GM12878 (cell line): ENCODE results near the gene SLC26A11. TPM values are rescaled to one million over a fixed set of nuclear protein-coding genes. Genes with fewer than 3 reads are reported as not detected.

Experiments used
- ATAC-seq: fragments of 200-7000 bp; cut with Tn5 transposase; 3 replicates; pipeline ENCODE4 v1.9.1; 2020; ENCODE audit warnings: mild to moderate bottlenecking, moderate library complexity
- BruUV-seq: library from RNA; stranded (reverse); fragments of 400-500 nt; replicated peaks from 2 replicates; lab custom pipeline; 2021; lab: Mats Ljungman, UMichigan
- CTCF ChIA-PET: fragments of 300-600 bp; sonication (Branson Sonifier 250); formaldehyde crosslinking; extraction: SDS; loops from one replicate; lab custom pipeline; 2021; ENCODE audit warnings: inconsistent platforms; lab: Yijun Ruan, JAX
- POLR2A ChIA-PET: fragments of 350-600 bp; formaldehyde crosslinking; extraction: SDS; loops from one replicate; lab custom pipeline; 2021; ENCODE audit warnings: inconsistent platforms; lab: Charles Lee
- RAD21 ChIA-PET: fragments of 300-600 bp; sonication (Branson Sonifier 250); formaldehyde crosslinking; loops from one replicate; lab custom pipeline; 2023; ENCODE audit warnings: antibody characterized with exemption; ENCODE audit not compliant: unreplicated experiment; lab: Charles Lee
- SMC1A ChIA-PET: fragments of 300-600 bp; sonication (Branson Sonifier 250); formaldehyde crosslinking; loops from one replicate; lab custom pipeline; 2023; ENCODE audit not compliant: unreplicated experiment, uncharacterized antibody; lab: Charles Lee
- DNase-seq: peaks from one replicate; pipeline ENCODE4 v3.0.0-alpha.2; 2011; ENCODE audit warnings: low read depth, low spot score
- FAIRE-seq: peaks from 3 replicates; lab custom pipeline; 2011; peaks lifted over from hg19 to GRCh38; lab: Jason Lieb, UNC
- H2AFZ ChIP-seq: 2 replicates; pipeline ENCODE4 v1.6.0; 2011; ENCODE audit warnings: low read depth, low read length, control low read depth; ENCODE audit not compliant: control insufficient read depth
- H3K27ac ChIP-seq: 2 replicates; pipeline ENCODE4 v1.5.1; 2011; ENCODE audit warnings: control low read depth; ENCODE audit not compliant: control insufficient read depth, insufficient read depth
- H3K27me3 ChIP-seq, 2 experiments: replicated peaks in 1 of 2; 2 replicates each; pipeline versions ENCODE4 v1.6.0 to v1.6.1; 2011; ENCODE audit warnings: low read length in 1 of 2; ENCODE audit not compliant: control insufficient read depth in 2 of 2, insufficient read depth in 2 of 2
- H3K36me3 ChIP-seq, 2 experiments: 2 replicates each; pipeline ENCODE4 v1.5.1; 2011; ENCODE audit warnings: low read length in 1 of 2; ENCODE audit not compliant: control insufficient read depth in 2 of 2, insufficient read depth in 2 of 2
- H3K4me1 ChIP-seq: 2 replicates; pipeline ENCODE4 v1.6.1; 2011; ENCODE audit warnings: mild to moderate bottlenecking, low read length, moderate library complexity, mixed read lengths; ENCODE audit not compliant: control insufficient read depth, insufficient read depth
- H3K4me2 ChIP-seq: 2 replicates; pipeline ENCODE4 v1.6.0; 2011; ENCODE audit warnings: control low read depth; ENCODE audit not compliant: control insufficient read depth, insufficient read depth
- H3K4me3 ChIP-seq: fragments of 200-600 bp; sonication (generic); 2 replicates; pipeline ENCODE4 v1.5.1; 2016
- H3K79me2 ChIP-seq: 2 replicates; pipeline ENCODE4 v1.6.0; 2011; ENCODE audit warnings: low read length; ENCODE audit not compliant: control insufficient read depth, insufficient read depth
- H3K9ac ChIP-seq: 2 replicates; pipeline ENCODE4 v1.8.0; 2011; ENCODE audit warnings: low read length, control low read depth, mixed read lengths; ENCODE audit not compliant: control insufficient read depth, insufficient read depth
- H3K9me3 ChIP-seq: replicated peaks from 3 replicates; pipeline ENCODE4 v1.5.1; 2011; ENCODE audit warnings: mild to moderate bottlenecking, low read length; ENCODE audit not compliant: control insufficient read depth, insufficient read depth
- H4K20me1 ChIP-seq: 2 replicates; pipeline ENCODE4 v1.6.0; 2011; ENCODE audit not compliant: control insufficient read depth, insufficient read depth
- ATF3 ChIP-seq: IDR thresholded peaks from 2 replicates; pipeline ENCODE4 v1.6.1; 2011; ENCODE audit warnings: low read depth, mild to moderate bottlenecking, low read length, moderate library complexity, borderline replicate concordance; ENCODE audit errors: extremely low read depth
- BHLHE40 ChIP-seq, 2 experiments: fragments of 450-650 bp in 1 of 2; IDR thresholded peaks; 2 replicates each; pipeline ENCODE4 v1.6.1; 2011 to 2017; ENCODE audit warnings: low read depth in 2 of 2, borderline replicate concordance in 1 of 2, improper control_type of control experiment in 1 of 2, low read length in 1 of 2, mild to moderate bottlenecking in 1 of 2
- CREB1 ChIP-seq: IDR thresholded peaks from 2 replicates; pipeline ENCODE4 v1.6.1; 2012; ENCODE audit warnings: low read depth, mild to moderate bottlenecking, inconsistent platforms
- ETV6 ChIP-seq, 2 experiments: fragments of 450-650 bp in 1 of 2; IDR thresholded peaks in 1 of 2; conservative IDR thresholded peaks in 1 of 2; 2 replicates each; pipeline ENCODE4 v1.6.1; 2014; ENCODE audit warnings: antibody characterized with exemption in 1 of 2, borderline replicate concordance in 1 of 2, low read depth in 1 of 2, mild to moderate bottlenecking in 1 of 2, moderate library complexity in 1 of 2
- FOS ChIP-seq: IDR thresholded peaks from 3 replicates; pipeline ENCODE4 v1.6.1; 2011; ENCODE audit warnings: borderline replicate concordance; ENCODE audit not compliant: insufficient read length; ENCODE audit errors: extremely low read depth
- GATAD2B ChIP-seq: fragments of 450-650 bp; conservative IDR thresholded peaks from 2 replicates; pipeline ENCODE4 v1.6.1; 2017; ENCODE audit warnings: low read depth, mild to moderate bottlenecking, moderate library complexity
- IKZF2 ChIP-seq, 2 experiments: fragments of 450-650 bp; IDR thresholded peaks; 2 replicates each; pipeline ENCODE4 v1.6.1; 2017; ENCODE audit warnings: mild to moderate bottlenecking in 2 of 2, moderate library complexity in 2 of 2
- KLF5 ChIP-seq: fragments of 450-650 bp; IDR thresholded peaks from 2 replicates; pipeline ENCODE4 v1.6.1; 2014; ENCODE audit warnings: mild to moderate bottlenecking; ENCODE audit not compliant: partially characterized antibody
- MAX ChIP-seq: IDR thresholded peaks from 2 replicates; pipeline ENCODE4 v1.6.1; 2012; ENCODE audit warnings: low read depth, low read length, improper control_type of control experiment
- SPI1 ChIP-seq: IDR thresholded peaks from 2 replicates; pipeline ENCODE4 v1.6.1; 2011; ENCODE audit warnings: low read depth, mild to moderate bottlenecking, low read length, moderate library complexity, borderline replicate concordance; ENCODE audit not compliant: insufficient read depth
- TCF12 ChIP-seq: IDR thresholded peaks from 2 replicates; pipeline ENCODE4 v1.6.1; 2011; ENCODE audit warnings: low read depth, mild to moderate bottlenecking, low read length
- YBX1 ChIP-seq: fragments of 450-650 bp; IDR thresholded peaks from 2 replicates; pipeline ENCODE4 v1.6.1; 2016; ENCODE audit warnings: antibody characterized with exemption
- YY1 ChIP-seq: IDR thresholded peaks from 2 replicates; pipeline ENCODE4 v1.6.1; 2011; ENCODE audit warnings: low read depth, mild to moderate bottlenecking, low read length
- WGBS: methylation state at CpG from one replicate; pipeline ENCODE4 v1.1.6; 2016; ENCODE audit warnings: low lambda C conversion rate; ENCODE audit not compliant: insufficient replicate concordance, insufficient coverage; ENCODE audit errors: missing lambda C conversion rate; 5-methylcytosine and 5-hydroxymethylcytosine counted together
- in situ Hi-C: fragments of 300-500 bp; cut with MboI; formaldehyde crosslinking; loops from 9 replicates; pipeline ENCODE4 v1.14.3; 2018; ENCODE audit warnings: mixed read lengths
- intact Hi-C: fragments of 100-400 bp; cut with micrococcal nuclease; formaldehyde crosslinking; loops from one replicate; pipeline ENCODE4 v1.14.2; 2022; ENCODE audit not compliant: unreplicated experiment
- polyA plus RNA-seq, 11 experiments: library from polyadenylated mRNA; depleted of rRNA in 4 of 11; unstranded in 6 of 11; stranded (reverse) in 5 of 11; fragments of >200 nt; fragmentation: Nextera tagmentation in 4 of 11; fragmentation: Illumina TruSeq in 1 of 11; extraction: Ambion mirVana in 4 of 11; extraction: Trizol in 1 of 11; gene quantifications; 1 replicate in 1 of 11; 2 replicates in 10 of 11; pipeline versions ENCODE4 v1.2.1 to v1.2.3, GENCODE V29; 2011 to 2016; ENCODE audit warnings: inconsistent platforms in 2 of 11, missing spikeins in 2 of 11, low read depth in 1 of 11
- total RNA-seq, 4 experiments: library from RNA; depleted of rRNA in 3 of 4; stranded (reverse); fragments of >200 nt in 3 of 4; fragmentation: Illumina TruSeq in 1 of 4; extraction: Trizol in 1 of 4; gene quantifications; 2 replicates each; pipeline versions ENCODE4 v1.2.1 to v1.2.3, GENCODE V29; 2013 to 2021
- TF ChIP-seq, protein P1 (sequence below): IDR thresholded peaks from 2 replicates; pipeline ENCODE4 v1.6.1; 2012; ENCODE audit warnings: improper control_type of control experiment, low read depth, low read length; ENCODE audit not compliant: insufficient replicate concordance
- TF ChIP-seq, protein P2 (sequence below): fragments of 450-650 bp; IDR thresholded peaks from 2 replicates; pipeline ENCODE4 v1.6.1; 2017; ENCODE audit warnings: mild to moderate bottlenecking

The SLC26A11 gene
- total and polyA plus RNA-seq, 10 of the 15 experiments (the other 5 are each of a cell fraction or from before 2014, with no cell fraction given), result 0.05 to 4.1 (median 1.2) TPM; not detected in 1

DNA sequence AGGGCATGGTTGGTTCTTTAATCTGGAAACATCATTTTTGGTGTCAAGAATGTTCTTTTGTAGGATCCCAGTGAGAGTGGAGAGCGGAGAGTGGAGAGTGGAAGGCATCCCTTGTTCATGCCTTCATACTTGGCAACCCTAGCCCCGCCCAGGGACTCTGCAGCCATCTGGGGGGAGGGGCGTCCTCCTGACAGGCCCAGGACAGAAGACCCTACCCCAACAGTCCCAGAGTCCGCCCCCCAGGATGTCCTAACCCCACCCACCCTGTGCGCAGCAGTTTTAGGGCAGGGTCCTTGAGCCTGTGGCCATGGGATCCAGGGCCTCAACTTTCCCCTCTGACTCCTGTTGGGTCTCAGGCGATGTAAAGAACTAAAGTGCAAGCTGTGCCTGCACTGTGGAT, 4.5 kb downstream of the SLC26A11 start:
- H3K27me3 ChIP-seq, result no peaks in the 10 kb centered on the region
- WGBS, result 38% methylated on average over 6 of the region's 6 CpGs
- ATAC-seq (no peak), DNase-seq (no peak), FAIRE-seq (no peak)
- H3K27ac ChIP-seq, result no peak overlapping the region
- H2AFZ ChIP-seq, result no peak overlapping the region
- ChIA-PET CTCF (interaction anchor here (1.1 kb wide), 1 partner anchor 28 kb away, joined by 3 read pairs; no protein-coding TSS in a partner anchor), RAD21 (no interaction called here), POLR2A (no interaction called here), SMC1A (interaction anchor here (0.6 kb wide), 1 partner anchor 52 kb away, joined by 3 read pairs; no protein-coding TSS in a partner anchor)
- no peaks in the 10 kb centered on the region for H3K4me1 ChIP-seq
- H3K36me3 ChIP-seq, result no peaks in the 10 kb centered on the region
- intact Hi-C loops, result no loop called here
- in situ Hi-C loops, result no loop called here
- H3K9me3 ChIP-seq, result no peaks in the 10 kb centered on the region
- H3K4me3 ChIP-seq, result no peak overlapping the region
- no peak overlapping the region for H3K4me2 ChIP-seq
- no TSS peak for BruUV-seq
- H3K79me2 ChIP-seq, result peaks cover 2% of the 10 kb centered on the region
- H4K20me1 ChIP-seq, result no peaks in the 10 kb centered on the region
- H3K9ac ChIP-seq, result no peak overlapping the region
- TF ChIP-seq IKZF2 (IDR thresholded peaks at IDR 0.05) (no peak), FOS (no peak), YBX1 (no peak), BHLHE40 (IDR thresholded peaks at IDR 0.05; ENCODE audit: borderline replicate concordance in 1 of 2, low read depth in 2 of 2, low read length in 1 of 2) (no peak), MAX (no peak), GATAD2B (no peak), KLF5 (no peak), YY1 (no peak), TCF12 (no peak), CREB1 (no peak), ATF3 (no peak), ETV6 (conservative IDR thresholded peaks at IDR 0.05 in 1 of 2, IDR thresholded peaks at IDR 0.05 in 1 of 2; ENCODE audit: borderline replicate concordance in 1 of 2, low read depth in 1 of 2) (no peak), SPI1 (no peak)
- TF ChIP-seq, protein P1, sequence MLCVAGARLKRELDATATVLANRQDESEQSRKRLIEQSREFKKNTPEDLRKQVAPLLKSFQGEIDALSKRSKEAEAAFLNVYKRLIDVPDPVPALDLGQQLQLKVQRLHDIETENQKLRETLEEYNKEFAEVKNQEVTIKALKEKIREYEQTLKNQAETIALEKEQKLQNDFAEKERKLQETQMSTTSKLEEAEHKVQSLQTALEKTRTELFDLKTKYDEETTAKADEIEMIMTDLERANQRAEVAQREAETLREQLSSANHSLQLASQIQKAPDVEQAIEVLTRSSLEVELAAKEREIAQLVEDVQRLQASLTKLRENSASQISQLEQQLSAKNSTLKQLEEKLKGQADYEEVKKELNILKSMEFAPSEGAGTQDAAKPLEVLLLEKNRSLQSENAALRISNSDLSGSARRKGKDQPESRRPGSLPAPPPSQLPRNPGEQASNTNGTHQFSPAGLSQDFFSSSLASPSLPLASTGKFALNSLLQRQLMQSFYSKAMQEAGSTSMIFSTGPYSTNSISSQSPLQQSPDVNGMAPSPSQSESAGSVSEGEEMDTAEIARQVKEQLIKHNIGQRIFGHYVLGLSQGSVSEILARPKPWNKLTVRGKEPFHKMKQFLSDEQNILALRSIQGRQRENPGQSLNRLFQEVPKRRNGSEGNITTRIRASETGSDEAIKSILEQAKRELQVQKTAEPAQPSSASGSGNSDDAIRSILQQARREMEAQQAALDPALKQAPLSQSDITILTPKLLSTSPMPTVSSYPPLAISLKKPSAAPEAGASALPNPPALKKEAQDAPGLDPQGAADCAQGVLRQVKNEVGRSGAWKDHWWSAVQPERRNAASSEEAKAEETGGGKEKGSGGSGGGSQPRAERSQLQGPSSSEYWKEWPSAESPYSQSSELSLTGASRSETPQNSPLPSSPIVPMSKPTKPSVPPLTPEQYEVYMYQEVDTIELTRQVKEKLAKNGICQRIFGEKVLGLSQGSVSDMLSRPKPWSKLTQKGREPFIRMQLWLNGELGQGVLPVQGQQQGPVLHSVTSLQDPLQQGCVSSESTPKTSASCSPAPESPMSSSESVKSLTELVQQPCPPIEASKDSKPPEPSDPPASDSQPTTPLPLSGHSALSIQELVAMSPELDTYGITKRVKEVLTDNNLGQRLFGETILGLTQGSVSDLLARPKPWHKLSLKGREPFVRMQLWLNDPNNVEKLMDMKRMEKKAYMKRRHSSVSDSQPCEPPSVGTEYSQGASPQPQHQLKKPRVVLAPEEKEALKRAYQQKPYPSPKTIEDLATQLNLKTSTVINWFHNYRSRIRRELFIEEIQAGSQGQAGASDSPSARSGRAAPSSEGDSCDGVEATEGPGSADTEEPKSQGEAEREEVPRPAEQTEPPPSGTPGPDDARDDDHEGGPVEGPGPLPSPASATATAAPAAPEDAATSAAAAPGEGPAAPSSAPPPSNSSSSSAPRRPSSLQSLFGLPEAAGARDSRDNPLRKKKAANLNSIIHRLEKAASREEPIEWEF, result no peak
- TF ChIP-seq, protein P2, sequence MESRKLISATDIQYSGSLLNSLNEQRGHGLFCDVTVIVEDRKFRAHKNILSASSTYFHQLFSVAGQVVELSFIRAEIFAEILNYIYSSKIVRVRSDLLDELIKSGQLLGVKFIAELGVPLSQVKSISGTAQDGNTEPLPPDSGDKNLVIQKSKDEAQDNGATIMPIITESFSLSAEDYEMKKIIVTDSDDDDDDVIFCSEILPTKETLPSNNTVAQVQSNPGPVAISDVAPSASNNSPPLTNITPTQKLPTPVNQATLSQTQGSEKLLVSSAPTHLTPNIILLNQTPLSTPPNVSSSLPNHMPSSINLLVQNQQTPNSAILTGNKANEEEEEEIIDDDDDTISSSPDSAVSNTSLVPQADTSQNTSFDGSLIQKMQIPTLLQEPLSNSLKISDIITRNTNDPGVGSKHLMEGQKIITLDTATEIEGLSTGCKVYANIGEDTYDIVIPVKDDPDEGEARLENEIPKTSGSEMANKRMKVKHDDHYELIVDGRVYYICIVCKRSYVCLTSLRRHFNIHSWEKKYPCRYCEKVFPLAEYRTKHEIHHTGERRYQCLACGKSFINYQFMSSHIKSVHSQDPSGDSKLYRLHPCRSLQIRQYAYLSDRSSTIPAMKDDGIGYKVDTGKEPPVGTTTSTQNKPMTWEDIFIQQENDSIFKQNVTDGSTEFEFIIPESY, result no peak
